SW 1271 (cell line): ENCODE data around the gene MPHOSPH9.

Experiments used
- DNase-seq, 2 experiments: peaks; one replicate each; lab custom pipeline; 2025; lab: John Stamatoyannopoulos, UW

MPHOSPH9 gene

GRCh38 chr12:123149501-123150274 is 83.3 kb downstream of the MPHOSPH9 start:
- DNase-seq, result no peak

GRCh38 chr12:123149088-123149487 is 83.9 kb downstream of the MPHOSPH9 start:
- no peak for DNase-seq

GRCh38 chr12:123148655-123149054 is 84.3 kb downstream of the MPHOSPH9 start:
- no peak for DNase-seq

- DNase-seq, result no peak
These were observed 84.7 kb downstream of the MPHOSPH9 start for GRCh38 chr12:123148223-123148622.

- DNase-seq, result no peak
These were observed 87.7 kb downstream of the MPHOSPH9 start for GRCh38 chr12:123145211-123145610.

- no peak for DNase-seq
These were observed 89.0 kb downstream of the MPHOSPH9 start for GRCh38 chr12:123143736-123144461.

- no peak for DNase-seq
These were observed 89.8 kb downstream of the MPHOSPH9 start for GRCh38 chr12:123142921-123143735.

- no peak for DNase-seq
These were observed 90.5 kb downstream of the MPHOSPH9 start for GRCh38 chr12:123142518-123142840.

- DNase-seq, result peak in 1 of 2 experiments; percentile 21
These were observed 91.1 kb downstream of the MPHOSPH9 start for GRCh38 chr12:123141615-123142517.

- no peak for DNase-seq
These were observed 92.0 kb downstream of the MPHOSPH9 start for GRCh38 chr12:123140676-123141614.

GRCh38 chr12:123139926-123140675 is 92.8 kb downstream of the MPHOSPH9 start:
- peak in 1 of 2 experiments; percentile 14 for DNase-seq

GRCh38 chr12:123135688-123136087 is 97.3 kb downstream of the MPHOSPH9 start:
- no peak for DNase-seq

- DNase-seq, result no peak
These were observed 98.1 kb downstream of the MPHOSPH9 start for GRCh38 chr12:123134826-123135225.

GRCh38 chr12:123134271-123134671 is 98.7 kb downstream of the MPHOSPH9 start:
- DNase-seq, result no peak

GRCh38 chr12:123133701-123134100 is 99.2 kb downstream of the MPHOSPH9 start:
- no peak for DNase-seq

- DNase-seq, result no peak
These were observed 99.9 kb downstream of the MPHOSPH9 start for GRCh38 chr12:123132951-123133619.

GRCh38 chr12:123131879-123132402 is 101.0 kb downstream of the MPHOSPH9 start:
- no peak for DNase-seq

- no peak for DNase-seq
These were observed 101.6 kb downstream of the MPHOSPH9 start for GRCh38 chr12:123131291-123131832.

- DNase-seq, result no peak
These were observed 103.3 kb downstream of the MPHOSPH9 start for GRCh38 chr12:123129621-123130020.
